Peyer's patch (tissue), 4 donors: ENCODE data around the gene PUS1. TPM values are rescaled to one million over a fixed set of nuclear protein-coding genes. Genes with fewer than 3 reads are reported as not detected.
A peak's percentile ranks its signal among the peaks of the same experiment; 100 is the strongest.

Experiments
- DNase-seq, 3 donors: peaks; one replicate each; pipeline ENCODE4 v3.0.0-alpha.2; 2017 to 2019
- H3K27ac ChIP-seq, 4 donors: fragments of 200-600 bp; sonication (generic); one replicate each; pipeline ENCODE4 v1.5.1; 2016 to 2019
- H3K27me3 ChIP-seq, 2 donors: fragments of 200-600 bp; sonication (generic); one replicate each; pipeline ENCODE4 v1.5.1; 2019
- H3K36me3 ChIP-seq, 3 donors: fragments of 200-600 bp; sonication (generic); one replicate each; pipeline ENCODE4 v1.5.1; 2016 to 2019
- H3K4me1 ChIP-seq, 4 donors: fragments of 200-600 bp; sonication (generic); one replicate each; pipeline ENCODE4 v1.5.1; 2016 to 2019
- H3K4me3 ChIP-seq, 4 donors: fragments of 200-600 bp; sonication (generic); 1 replicate in 3 of 4; 2 replicates in 1 of 4; pipeline ENCODE4 v1.5.1; 2016 to 2019; ENCODE audit warnings: mild to moderate bottlenecking in 1 of 4
- H3K9me3 ChIP-seq, 4 donors: fragments of 200-600 bp; sonication (generic); one replicate each; pipeline ENCODE4 v1.5.1; 2016 to 2019; ENCODE audit warnings: mild to moderate bottlenecking in 1 of 4
- POLR2A ChIP-seq, 2 donors: fragments of 450-650 bp; IDR thresholded peaks; one replicate each; pipeline ENCODE4 v1.5.1; 2017; ENCODE audit warnings: antibody characterized with exemption in 2 of 2, mild to moderate bottlenecking in 2 of 2, moderate library complexity in 2 of 2
- total RNA-seq, 4 donors: library from RNA; depleted of rRNA; stranded (reverse); fragments of >200 nt; gene quantifications; one replicate each; pipeline ENCODE4 v1.1.0, GENCODE V29; 2016
- TF ChIP-seq, protein P1 (sequence below), 6 experiments: fragments of 450-650 bp in 4 of 6; fragments of 200-600 bp in 2 of 6; sonication (generic) in 1 of 6; IDR thresholded peaks; one replicate each; pipeline ENCODE4 v1.5.1; 2017 to 2019; ENCODE audit warnings: antibody characterized with exemption in 6 of 6, mild to moderate bottlenecking in 3 of 6, moderate library complexity in 1 of 6

PUS1 gene
- total RNA-seq, 4 donors from 2014 or later = 8.8 to 46.5 (median 31.8) TPM

DNA sequence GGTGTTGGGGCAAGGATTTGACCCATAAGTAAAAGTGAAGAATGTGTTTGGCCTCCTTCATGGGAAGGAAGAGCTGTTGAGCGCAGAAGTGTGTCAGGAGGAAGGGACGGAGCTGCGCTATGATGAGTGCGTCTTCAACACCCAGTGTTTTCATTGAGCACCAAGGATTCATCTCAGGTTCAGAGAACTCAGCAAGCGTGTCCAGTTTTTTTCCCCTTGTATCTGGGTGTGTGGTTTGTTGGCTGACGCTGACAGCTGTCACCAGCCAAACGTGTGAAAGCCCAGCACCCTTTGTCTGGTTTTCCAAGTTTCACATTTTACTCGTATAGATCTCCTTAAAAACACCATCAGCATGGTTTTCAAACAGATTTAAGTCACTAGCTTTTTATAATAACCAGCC, 33.0 kb downstream of the PUS1 start:
- Histone ChIP-seq H3K4me3 (no peak overlapping the region), H3K9me3 (no peaks in the 10 kb centered on the region), H3K27me3 (no peaks in the 10 kb centered on the region), H3K36me3 (peaks cover 0 to 11% (median 0%) of the 10 kb centered on the region in 3 donors), H3K27ac (no peak overlapping the region), H3K4me1 (peaks cover 0 to 16% (median 0%) of the 10 kb centered on the region in 4 donors)
- DNase-seq = no peak
- TF ChIP-seq, protein P1, sequence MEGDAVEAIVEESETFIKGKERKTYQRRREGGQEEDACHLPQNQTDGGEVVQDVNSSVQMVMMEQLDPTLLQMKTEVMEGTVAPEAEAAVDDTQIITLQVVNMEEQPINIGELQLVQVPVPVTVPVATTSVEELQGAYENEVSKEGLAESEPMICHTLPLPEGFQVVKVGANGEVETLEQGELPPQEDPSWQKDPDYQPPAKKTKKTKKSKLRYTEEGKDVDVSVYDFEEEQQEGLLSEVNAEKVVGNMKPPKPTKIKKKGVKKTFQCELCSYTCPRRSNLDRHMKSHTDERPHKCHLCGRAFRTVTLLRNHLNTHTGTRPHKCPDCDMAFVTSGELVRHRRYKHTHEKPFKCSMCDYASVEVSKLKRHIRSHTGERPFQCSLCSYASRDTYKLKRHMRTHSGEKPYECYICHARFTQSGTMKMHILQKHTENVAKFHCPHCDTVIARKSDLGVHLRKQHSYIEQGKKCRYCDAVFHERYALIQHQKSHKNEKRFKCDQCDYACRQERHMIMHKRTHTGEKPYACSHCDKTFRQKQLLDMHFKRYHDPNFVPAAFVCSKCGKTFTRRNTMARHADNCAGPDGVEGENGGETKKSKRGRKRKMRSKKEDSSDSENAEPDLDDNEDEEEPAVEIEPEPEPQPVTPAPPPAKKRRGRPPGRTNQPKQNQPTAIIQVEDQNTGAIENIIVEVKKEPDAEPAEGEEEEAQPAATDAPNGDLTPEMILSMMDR (IDR thresholded peaks at IDR 0.05) = no peak
- no peak for TF ChIP-seq POLR2A (IDR thresholded peaks at IDR 0.05)

DNA sequence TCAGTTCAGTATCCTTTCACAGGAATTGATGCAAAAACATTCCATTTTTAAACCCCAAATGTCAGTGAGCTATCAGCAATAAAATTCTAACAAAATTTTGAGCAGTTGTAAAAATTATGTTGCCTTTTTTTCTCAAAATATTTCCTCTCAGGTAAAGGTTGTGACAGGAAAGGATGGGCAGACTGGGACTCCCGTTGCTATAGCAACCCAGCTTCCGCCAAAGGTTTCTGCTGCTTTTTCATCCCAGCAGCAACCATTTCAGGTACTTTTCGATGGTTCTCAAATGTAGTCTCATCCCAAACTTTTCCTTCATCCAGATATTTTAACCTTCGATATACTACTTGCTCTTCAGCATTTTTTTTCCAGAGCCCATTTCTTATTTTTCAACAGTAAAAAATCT, 34.3 kb downstream of the PUS1 start:
- no peak overlapping the region for H3K4me3 ChIP-seq
- no peaks in the 10 kb centered on the region for H3K27me3 ChIP-seq
- H3K4me1 ChIP-seq = peaks cover 0 to 9% (median 0%) of the 10 kb centered on the region in 4 donors
- no peak overlapping the region for H3K27ac ChIP-seq
- H3K36me3 ChIP-seq = peaks cover 0 to 11% (median 0%) of the 10 kb centered on the region in 3 donors
- no peak for TF ChIP-seq POLR2A (IDR thresholded peaks at IDR 0.05)
- TF ChIP-seq, protein P1 (IDR thresholded peaks at IDR 0.05) = no peak
- no peak for DNase-seq
- H3K9me3 ChIP-seq = no peaks in the 10 kb centered on the region

DNA sequence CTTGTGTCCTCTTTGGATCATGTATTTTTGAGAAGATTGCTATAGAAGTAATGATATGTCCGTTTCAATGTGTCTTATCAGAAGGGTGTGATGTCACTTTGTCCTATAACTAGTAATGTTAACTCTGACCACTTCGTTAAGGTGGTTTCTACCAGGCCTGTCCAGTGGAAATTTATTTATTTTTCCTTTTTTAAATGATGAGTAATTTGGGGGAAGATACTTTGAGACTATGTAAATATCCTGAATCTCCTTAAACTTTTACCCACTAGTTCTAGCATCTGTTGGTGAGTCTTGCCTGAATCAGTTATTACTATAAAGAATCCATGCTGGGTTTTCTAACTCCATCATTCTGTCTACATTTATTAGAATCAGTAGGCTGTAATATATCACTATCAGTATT, 36.0 kb downstream of the PUS1 start:
- Histone ChIP-seq H3K27me3 (no peaks in the 10 kb centered on the region), H3K4me1 (no peaks in the 10 kb centered on the region), H3K9me3 (no peaks in the 10 kb centered on the region), H3K4me3 (no peak overlapping the region), H3K27ac (no peak overlapping the region), H3K36me3 (peaks cover 0 to 11% (median 0%) of the 10 kb centered on the region in 3 donors)
- no peak for DNase-seq
- TF ChIP-seq POLR2A (IDR thresholded peaks at IDR 0.05) = no peak
- TF ChIP-seq, protein P1 (IDR thresholded peaks at IDR 0.05) = no peak

DNA sequence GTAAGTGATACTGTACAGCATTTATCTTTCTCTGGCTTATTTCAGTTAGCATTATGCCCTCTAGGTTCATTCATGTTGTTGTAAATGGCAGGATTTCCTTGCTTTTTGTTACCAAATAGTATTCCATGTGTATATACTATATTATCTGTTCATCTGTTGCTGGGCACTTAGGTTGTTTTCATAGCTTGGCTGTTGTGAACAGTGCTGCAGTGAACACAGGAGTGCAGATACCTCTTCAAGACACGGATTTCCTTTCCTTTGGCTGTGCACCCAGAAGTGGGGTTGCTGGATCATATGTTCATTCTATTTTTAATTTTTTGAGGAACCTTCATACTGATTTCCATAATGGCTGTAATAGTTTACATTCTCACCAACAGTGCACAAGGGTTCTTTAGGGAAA, 42.1 kb downstream of the PUS1 start:
- Histone ChIP-seq H3K27me3 (no peaks in the 10 kb centered on the region), H3K4me3 (no peak overlapping the region), H3K9me3 (no peaks in the 10 kb centered on the region), H3K4me1 (no peaks in the 10 kb centered on the region), H3K27ac (no peak overlapping the region), H3K36me3 (peaks cover 0 to 5% (median 0%) of the 10 kb centered on the region in 3 donors)
- no peak for TF ChIP-seq POLR2A (IDR thresholded peaks at IDR 0.05)
- TF ChIP-seq, protein P1 (IDR thresholded peaks at IDR 0.05) = no peak
- DNase-seq = no peak

DNA sequence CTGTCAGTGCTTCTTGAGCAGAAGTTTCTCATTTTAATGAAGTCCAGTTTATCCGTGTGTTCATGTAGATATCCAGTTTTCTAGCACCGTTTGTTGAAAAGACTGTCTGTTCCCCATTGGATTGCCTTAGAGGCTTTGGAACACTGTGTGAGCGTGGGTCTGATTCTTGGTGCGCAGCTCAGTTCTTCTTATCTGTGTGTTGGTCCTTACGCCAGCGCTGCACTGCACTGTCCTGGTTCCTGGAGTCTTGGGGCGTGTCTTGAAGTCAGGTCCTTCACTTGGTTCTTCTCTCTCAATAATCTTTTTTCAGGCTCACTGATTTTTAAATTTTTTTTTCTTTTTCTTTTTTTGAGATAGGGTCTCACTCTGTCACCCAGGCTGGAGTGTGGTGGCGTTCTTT, 46.2 kb downstream of the PUS1 start:
- Histone ChIP-seq H3K27ac (no peak overlapping the region), H3K27me3 (no peaks in the 10 kb centered on the region), H3K36me3 (peaks cover 0 to 11% (median 0%) of the 10 kb centered on the region in 3 donors), H3K4me1 (no peaks in the 10 kb centered on the region), H3K9me3 (no peaks in the 10 kb centered on the region), H3K4me3 (no peak overlapping the region)
- no peak for TF ChIP-seq POLR2A (IDR thresholded peaks at IDR 0.05)
- TF ChIP-seq, protein P1 (IDR thresholded peaks at IDR 0.05) = no peak
- no peak for DNase-seq

DNA sequence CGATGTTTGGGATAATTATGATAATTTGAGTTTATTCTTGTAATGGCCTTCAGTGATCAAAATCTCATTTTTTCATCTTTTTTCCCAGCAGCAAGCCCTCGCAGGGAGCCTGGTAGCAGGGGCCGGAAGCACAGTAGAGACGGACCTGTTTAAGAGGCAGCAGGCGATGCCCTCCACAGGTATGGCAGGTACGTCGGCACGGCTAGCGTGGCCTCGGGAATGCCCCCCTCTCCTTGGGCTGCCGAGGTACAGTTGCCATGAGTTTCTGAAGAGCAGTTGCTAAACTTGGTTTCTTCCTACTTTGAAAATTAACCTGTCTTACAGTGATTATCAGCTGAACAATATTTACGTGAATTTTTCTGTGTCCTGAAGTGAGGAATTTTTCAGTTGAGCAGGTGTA, 50.5 kb downstream of the PUS1 start:
- peaks cover 0 to 47% (median 0%) of the 10 kb centered on the region in 3 donors for H3K36me3 ChIP-seq
- no peak overlapping the region for H3K4me3 ChIP-seq
- no peaks in the 10 kb centered on the region for H3K27me3 ChIP-seq
- peak in 1 of 3 donors; percentile 27 for DNase-seq
- no peaks in the 10 kb centered on the region for H3K9me3 ChIP-seq
- no peak overlapping the region for H3K27ac ChIP-seq
- no peaks in the 10 kb centered on the region for H3K4me1 ChIP-seq
- no peak for TF ChIP-seq POLR2A (IDR thresholded peaks at IDR 0.05)
- TF ChIP-seq, protein P1 (IDR thresholded peaks at IDR 0.05) = no peak
